ENCODE results near the gene OR2A42.
"Not testable (repeated sequence)": the region's sequence is repeated elsewhere in the genome, so short reads cannot be mapped to it uniquely, and the experiment has no call there.

GRCh38 chr7:144178380-144179164, 60.8 kb downstream of the OR2A42 start:
- TF ChIP-seq CSRNP3 (CRISPR knock-in tag; IDR thresholded peaks at IDR 0.05); RARB (CRISPR knock-in tag; IDR thresholded peaks at IDR 0.05); ZFP30 (CRISPR knock-in tag; IDR thresholded peaks at IDR 0.05); ARNTL (CRISPR knock-in tag; IDR thresholded peaks at IDR 0.05; ENCODE audit: borderline replicate concordance, low read depth); ISL1 (CRISPR knock-in tag; IDR thresholded peaks at IDR 0.05); ZNF8 (CRISPR knock-in tag; IDR thresholded peaks at IDR 0.05); CREB5 (CRISPR knock-in tag; IDR thresholded peaks at IDR 0.05; ENCODE audit: low read depth); PATZ1 (CRISPR knock-in tag; IDR thresholded peaks at IDR 0.05; ENCODE audit: borderline replicate concordance); TSHZ2 (CRISPR knock-in tag; IDR thresholded peaks at IDR 0.05); GLIS3 (CRISPR knock-in tag; IDR thresholded peaks at IDR 0.05); OSR1 (CRISPR knock-in tag; IDR thresholded peaks at IDR 0.05); ZFP3 (CRISPR knock-in tag; IDR thresholded peaks at IDR 0.05); CSDC2 (CRISPR knock-in tag; IDR thresholded peaks at IDR 0.05); TOX (CRISPR knock-in tag; IDR thresholded peaks at IDR 0.05; ENCODE audit: borderline replicate concordance): not testable (repeated sequence)
